Astrocyte of the spinal cord (primary cell): ENCODE results near the gene TCOF1.
A peak's percentile ranks its signal among the peaks of the same experiment; 100 is the strongest.

Experiments
- DNase-seq: peaks from one replicate; pipeline ENCODE4 v3.0.0; 2011; ENCODE audit warnings: low read depth, low spot score
- H3K4me3 ChIP-seq: 2 replicates; pipeline ENCODE4 v1.5.1; 2011; ENCODE audit warnings: low read depth, mild to moderate bottlenecking, low read length, moderate library complexity
- in situ Hi-C: cut with HindIII; loops from 2 replicates; pipeline ENCODE4 v1.10.0; 2017; ENCODE audit warnings: low sequenced_read_pairs
- TF ChIP-seq, protein P1 (sequence below): IDR thresholded peaks from 2 replicates; pipeline ENCODE4 v1.5.1; 2012; ENCODE audit warnings: low read depth, mild to moderate bottlenecking, low read length, inconsistent platforms

TCOF1 gene

GRCh38 chr5:150318613-150319483 is 38.6 kb upstream of the TCOF1 start:
- H3K4me3 ChIP-seq = no peak overlapping the region
- no peak for DNase-seq
- TF ChIP-seq, protein P1, sequence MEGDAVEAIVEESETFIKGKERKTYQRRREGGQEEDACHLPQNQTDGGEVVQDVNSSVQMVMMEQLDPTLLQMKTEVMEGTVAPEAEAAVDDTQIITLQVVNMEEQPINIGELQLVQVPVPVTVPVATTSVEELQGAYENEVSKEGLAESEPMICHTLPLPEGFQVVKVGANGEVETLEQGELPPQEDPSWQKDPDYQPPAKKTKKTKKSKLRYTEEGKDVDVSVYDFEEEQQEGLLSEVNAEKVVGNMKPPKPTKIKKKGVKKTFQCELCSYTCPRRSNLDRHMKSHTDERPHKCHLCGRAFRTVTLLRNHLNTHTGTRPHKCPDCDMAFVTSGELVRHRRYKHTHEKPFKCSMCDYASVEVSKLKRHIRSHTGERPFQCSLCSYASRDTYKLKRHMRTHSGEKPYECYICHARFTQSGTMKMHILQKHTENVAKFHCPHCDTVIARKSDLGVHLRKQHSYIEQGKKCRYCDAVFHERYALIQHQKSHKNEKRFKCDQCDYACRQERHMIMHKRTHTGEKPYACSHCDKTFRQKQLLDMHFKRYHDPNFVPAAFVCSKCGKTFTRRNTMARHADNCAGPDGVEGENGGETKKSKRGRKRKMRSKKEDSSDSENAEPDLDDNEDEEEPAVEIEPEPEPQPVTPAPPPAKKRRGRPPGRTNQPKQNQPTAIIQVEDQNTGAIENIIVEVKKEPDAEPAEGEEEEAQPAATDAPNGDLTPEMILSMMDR = no peak
- in situ Hi-C loops = no loop called here

DNA sequence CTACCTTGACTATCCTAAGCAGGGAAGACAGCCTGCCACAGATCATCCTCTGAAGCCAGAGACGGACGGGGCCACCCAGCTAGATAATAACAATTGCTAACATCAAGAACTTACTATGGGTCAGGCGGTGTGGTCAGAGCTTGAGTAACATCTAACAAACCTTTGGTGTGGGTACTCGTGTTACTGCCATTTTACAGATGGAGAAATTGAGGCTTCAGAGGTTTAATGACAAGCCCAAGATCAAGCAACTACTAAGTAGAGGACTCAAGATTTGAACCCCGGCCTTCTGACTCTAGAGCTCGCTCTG is 38.1 kb upstream of the TCOF1 start:
- in situ Hi-C loops = no loop called here
- no peak for DNase-seq
- TF ChIP-seq, protein P1 = no peak
- no peak overlapping the region for H3K4me3 ChIP-seq

DNA sequence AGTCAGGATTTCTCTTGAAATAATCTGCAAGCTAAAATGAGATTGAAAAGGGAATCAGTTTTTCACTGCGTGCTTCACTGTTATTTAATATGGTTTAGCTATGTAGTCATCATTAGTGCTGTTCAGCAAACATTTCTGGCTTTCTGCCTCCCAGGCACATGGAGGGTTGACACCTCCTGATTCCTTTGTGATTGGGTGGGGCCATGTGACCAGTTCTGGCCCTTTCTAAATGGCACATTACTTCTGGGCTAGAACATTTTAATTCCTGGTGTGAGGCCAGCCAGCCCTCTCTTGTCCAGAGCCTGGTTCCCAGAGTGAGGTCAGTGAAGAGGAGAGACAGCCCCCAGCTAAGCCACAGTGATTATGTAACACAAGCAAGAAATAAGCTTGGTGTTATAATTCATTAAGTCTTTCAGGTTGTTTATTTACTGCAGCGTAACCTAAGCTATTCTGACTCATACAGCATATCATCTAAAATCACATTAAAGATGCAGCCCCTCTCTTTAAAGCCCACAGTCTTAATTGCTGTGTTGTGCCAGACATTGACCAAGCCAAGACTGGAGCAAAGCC is 37.4 kb upstream of the TCOF1 start:
- TF ChIP-seq, protein P1 = no peak
- H3K4me3 ChIP-seq = no peak overlapping the region
- peak; percentile 71 for DNase-seq
- in situ Hi-C loops = no loop called here

- TF ChIP-seq, protein P1 = no peak
- in situ Hi-C loops = no loop called here
- no peak for DNase-seq
- H3K4me3 ChIP-seq = no peak overlapping the region
These were observed 36.3 kb upstream of the TCOF1 start for GRCh38 chr5:150321211-150321610.

DNA sequence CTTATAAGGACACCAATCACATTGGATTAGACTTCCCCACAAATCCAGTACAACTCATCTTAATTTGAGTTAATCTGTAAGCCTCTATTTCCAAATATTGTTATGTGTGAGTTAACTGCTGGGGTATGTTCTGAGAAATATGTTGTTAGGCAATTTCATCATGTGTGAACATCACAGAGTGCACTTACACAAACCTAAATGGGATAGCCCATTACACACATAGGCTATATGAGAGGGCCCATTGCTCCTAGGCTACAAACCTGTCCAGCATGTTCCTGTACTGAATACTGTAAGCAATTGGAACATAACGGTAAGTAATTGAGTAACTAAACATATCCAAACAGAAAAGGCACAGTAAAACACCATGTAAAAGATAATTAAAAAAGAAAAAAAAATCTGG is 35.7 kb upstream of the TCOF1 start:
- TF ChIP-seq, protein P1 = no peak
- H3K4me3 ChIP-seq = no peak overlapping the region
- DNase-seq = no peak
- in situ Hi-C loops = no loop called here

DNA sequence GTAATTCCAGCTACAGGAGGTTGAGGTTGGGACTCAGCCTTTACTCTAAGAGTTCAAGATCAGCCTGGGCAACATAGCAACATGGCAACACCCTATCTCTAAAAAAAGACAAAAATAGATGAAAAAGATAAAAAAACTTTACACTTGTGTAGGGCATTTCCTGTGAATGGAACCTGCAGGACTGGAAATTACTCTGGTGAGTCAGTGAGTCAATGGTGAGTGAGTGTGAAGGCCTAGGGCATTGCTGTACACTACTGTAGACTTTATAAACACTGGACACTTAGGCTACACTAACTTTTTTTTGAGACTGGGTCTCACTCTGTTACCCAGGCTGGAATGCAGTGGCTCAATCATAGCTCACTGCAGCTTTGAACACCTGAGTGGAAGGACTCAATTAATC is 35.3 kb upstream of the TCOF1 start:
- H3K4me3 ChIP-seq = no peak overlapping the region
- in situ Hi-C loops = no loop called here
- DNase-seq = peak; percentile 50
- TF ChIP-seq, protein P1 = no peak
